NB4 (cell line): ENCODE data around the gene PDZRN4.

Experiments
- DNase-seq: peaks from one replicate; pipeline ENCODE4 v3.0.0; 2010; ENCODE audit warnings: low read depth
- H3K4me3 ChIP-seq: one replicate; pipeline ENCODE4 v1.5.1; 2011; ENCODE audit warnings: mild to moderate bottlenecking, low read depth, low read length, moderate library complexity
- CTCF ChIP-seq: IDR thresholded peaks from one replicate; pipeline ENCODE4 v1.5.1; 2012; ENCODE audit warnings: low read depth, low read length
- MAX ChIP-seq: IDR thresholded peaks from 2 replicates; pipeline ENCODE4 v1.6.1; 2011; ENCODE audit warnings: low read depth, low read length
- MYC ChIP-seq: IDR thresholded peaks from 2 replicates; pipeline ENCODE4 v1.6.1; 2011; ENCODE audit warnings: low read depth, low read length
- POLR2A ChIP-seq: IDR thresholded peaks from 2 replicates; pipeline ENCODE4 v1.6.1; 2011; ENCODE audit warnings: mild to moderate bottlenecking; ENCODE audit not compliant: insufficient read length; ENCODE audit errors: extremely low read depth

The PDZRN4 gene

GRCh38 chr12:41336041-41336549 is 148.0 kb downstream of the PDZRN4 start:
- no peak for DNase-seq
- TF ChIP-seq MYC: no peak
- no peak for TF ChIP-seq POLR2A
- no peak for TF ChIP-seq CTCF
- TF ChIP-seq MAX: no peak
- no peak overlapping the region for H3K4me3 ChIP-seq

GRCh38 chr12:41339784-41340183 is 151.7 kb downstream of the PDZRN4 start:
- H3K4me3 ChIP-seq: no peak overlapping the region
- peak; percentile 78 for DNase-seq
- no peak for TF ChIP-seq POLR2A
- TF ChIP-seq CTCF: no peak
- no peak for TF ChIP-seq MAX
- TF ChIP-seq MYC: no peak

GRCh38 chr12:41344776-41345470 is 156.8 kb downstream of the PDZRN4 start:
- no peak for DNase-seq
- no peak overlapping the region for H3K4me3 ChIP-seq
- TF ChIP-seq CTCF: no peak
- no peak for TF ChIP-seq MYC
- no peak for TF ChIP-seq POLR2A
- TF ChIP-seq MAX: no peak

GRCh38 chr12:41348198-41348597 is 160.1 kb downstream of the PDZRN4 start:
- no peak overlapping the region for H3K4me3 ChIP-seq
- TF ChIP-seq POLR2A (no peak), MYC (no peak), CTCF (no peak), MAX (no peak)
- no peak for DNase-seq

- TF ChIP-seq POLR2A (no peak), CTCF (no peak), MYC (no peak), MAX (no peak)
- DNase-seq: no peak
- H3K4me3 ChIP-seq: no peak overlapping the region
Observed at GRCh38 chr12:41356181-41356580, 168.1 kb downstream of the PDZRN4 start.
